AG04450 (cell line): ENCODE data around the gene ZFAND5. TPM values are rescaled to one million over a fixed set of nuclear protein-coding genes. Genes with fewer than 3 reads are reported as not detected.
A peak's percentile ranks its signal among the peaks of the same experiment; 100 is the strongest.

ENCODE experiments used
- CTCF ChIA-PET: fragments of 300-600, 350-600 bp; formaldehyde crosslinking; extraction: SDS; loops from one replicate; lab custom pipeline; 2022; ENCODE audit warnings: antibody characterized with exemption, inconsistent platforms; lab: Charles Lee
- POLR2A ChIA-PET: fragments of 350-600 bp; formaldehyde crosslinking; extraction: SDS; loops from one replicate; lab custom pipeline; 2021; ENCODE audit warnings: antibody characterized with exemption, inconsistent platforms; lab: Yijun Ruan, JAX
- DNase-seq: peaks from one replicate; pipeline ENCODE4 v3.0.0-alpha.2; 2011; ENCODE audit warnings: low read depth, low spot score
- H3K27ac ChIP-seq: one replicate; pipeline ENCODE4 v1.5.1; 2012; ENCODE audit warnings: low read depth, low read length, control low read depth
- H3K27me3 ChIP-seq: one replicate; pipeline ENCODE4 v1.6.0; 2012; ENCODE audit warnings: low read length; ENCODE audit not compliant: control insufficient read depth, insufficient read depth
- H3K4me3 ChIP-seq: 2 replicates; pipeline ENCODE4 v1.5.1; 2011; ENCODE audit warnings: mild to moderate bottlenecking, low read depth, low read length, control low read depth
- H3K9me3 ChIP-seq: 2 replicates; pipeline ENCODE4 v1.5.1; 2012; ENCODE audit warnings: low read length; ENCODE audit not compliant: control insufficient read depth, insufficient read depth
- CTCF ChIP-seq: IDR thresholded peaks from 2 replicates; pipeline ENCODE4 v1.5.1; 2011; ENCODE audit warnings: low read depth, low read length, control low read depth, inconsistent platforms
- polyA plus RNA-seq: library from polyadenylated mRNA; depleted of rRNA; stranded (reverse); fragments of >200 nt; gene quantifications from 2 replicates; pipeline ENCODE4 v1.2.3, GENCODE V29; 2011

Gene ZFAND5
- polyA plus RNA-seq, 1 experiment: 195 TPM

- H3K27ac ChIP-seq: peak overlapping the region; percentile 63
- TF ChIP-seq CTCF: no peak
- POLR2A ChIA-PET: interaction anchor here (0.6 to 2.2 kb wide), 9 partner anchors 10 to 202 kb away, joined by 3 to 32 read pairs (median 6); partner anchors contain the start of gene ZFAND5
These were observed 19.1 kb upstream of the ZFAND5 start for GRCh38 chr9:72383978-72384709.

GRCh38 chr9:72382405-72382804 is 17.4 kb upstream of the ZFAND5 start:
- no peak for DNase-seq
- no peak for TF ChIP-seq CTCF
- no peak overlapping the region for H3K4me3 ChIP-seq
- H3K27me3 ChIP-seq: no peaks in the 10 kb centered on the region
- CTCF ChIA-PET: interaction anchor here (1.2 kb wide), 1 partner anchor 207 kb away, joined by 3 read pairs; no protein-coding TSS in a partner anchor
- no peak overlapping the region for H3K27ac ChIP-seq
- H3K9me3 ChIP-seq: no peaks in the 10 kb centered on the region
- POLR2A ChIA-PET: interaction anchor here (0.8 to 1.1 kb wide), 2 partner anchors 12 to 18 kb away, joined by 3 to 4 read pairs; partner anchors contain the start of gene ZFAND5

More at GRCh38 chr9:72383978-72384709, 19.1 kb upstream of the ZFAND5 start:
- DNase-seq: peak; percentile 66
- CTCF ChIA-PET: interaction anchor here (0.6 kb wide), 1 partner anchor 1395 kb away, joined by 4 read pairs; no protein-coding TSS in a partner anchor
- Histone ChIP-seq H3K27me3 (no peaks in the 10 kb centered on the region), H3K9me3 (no peaks in the 10 kb centered on the region), H3K4me3 (no peak overlapping the region)

- ChIA-PET POLR2A (no interaction called here), CTCF (no interaction called here)
- Histone ChIP-seq H3K9me3 (no peaks in the 10 kb centered on the region), H3K27ac (no peak overlapping the region), H3K4me3 (no peak overlapping the region), H3K27me3 (no peaks in the 10 kb centered on the region)
- TF ChIP-seq CTCF: no peak
- DNase-seq: no peak
These were observed 12.0 kb upstream of the ZFAND5 start for GRCh38 chr9:72377041-72377440.

DNA sequence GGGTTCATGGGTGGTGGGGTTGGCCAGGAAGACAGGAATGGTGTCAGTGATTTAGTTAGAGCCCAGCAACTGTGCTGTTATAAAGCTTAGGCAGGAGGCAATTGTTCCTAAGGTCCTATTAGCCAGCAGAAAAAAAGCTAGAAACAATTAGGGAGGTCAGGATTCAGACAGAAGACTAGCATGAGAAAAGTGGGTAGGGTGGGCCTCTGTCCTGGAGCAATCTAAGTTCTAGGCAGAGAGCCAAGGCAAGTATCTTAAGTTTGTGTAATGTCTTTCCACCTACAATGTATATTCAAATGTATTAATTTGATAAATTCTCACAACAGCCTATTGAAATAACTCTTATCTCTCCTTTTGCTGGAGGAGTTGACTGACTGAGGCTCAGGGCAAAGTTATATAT is 6.1 kb upstream of the ZFAND5 start:
- Histone ChIP-seq H3K27ac (no peak overlapping the region), H3K9me3 (no peaks in the 10 kb centered on the region), H3K27me3 (no peaks in the 10 kb centered on the region), H3K4me3 (no peak overlapping the region)
- DNase-seq: no peak
- no peak for TF ChIP-seq CTCF
- ChIA-PET POLR2A (interaction anchor here (0.6 kb wide), 1 partner anchor 8 kb away, joined by 4 read pairs; no protein-coding TSS in a partner anchor), CTCF (no interaction called here)
